PFSK-1 (cell line): ENCODE measurements around the gene RUSC1.

Experiments used
- FOXP2 ChIP-seq: optimal IDR thresholded peaks from 2 replicates; pipeline ENCODE3; 2011; ENCODE audit warnings: borderline replicate concordance, control low read depth, inconsistent platforms; ENCODE audit not compliant: insufficient read depth; ENCODE audit errors: extremely low read length, extremely low read depth
- POLR2AphosphoS5 ChIP-seq: IDR thresholded peaks from 2 replicates; pipeline ENCODE4 v1.6.1; 2012; ENCODE audit warnings: low read depth, mild to moderate bottlenecking, control low read depth, low read length, moderate library complexity
- SIN3A ChIP-seq: IDR thresholded peaks from 2 replicates; pipeline ENCODE4 v1.6.1; 2012; ENCODE audit warnings: mild to moderate bottlenecking, low read length, moderate library complexity, borderline replicate concordance; ENCODE audit not compliant: insufficient read depth
- TAF1 ChIP-seq: IDR thresholded peaks from 2 replicates; pipeline ENCODE4 v1.6.1; 2012; ENCODE audit warnings: low read length, control low read depth, borderline replicate concordance; ENCODE audit not compliant: insufficient read depth
- TF ChIP-seq, protein P1 (sequence below), 2 experiments: IDR thresholded peaks; 2 replicates each; pipeline versions ENCODE4 v1.6.1 to v1.8.0; 2011 to 2012; ENCODE audit warnings: low read depth in 2 of 2, low read length in 2 of 2, control low read depth in 1 of 2, inconsistent platforms in 1 of 2, mild to moderate bottlenecking in 1 of 2, moderate library complexity in 1 of 2; ENCODE audit not compliant: insufficient read depth in 1 of 2

RUSC1 gene

GRCh38 chr1:155285063-155285462, 35.6 kb upstream of the RUSC1 start:
- TF ChIP-seq TAF1 (no peak), POLR2AphosphoS5 (no peak), FOXP2 (no peak), SIN3A (no peak)
- TF ChIP-seq, protein P1, sequence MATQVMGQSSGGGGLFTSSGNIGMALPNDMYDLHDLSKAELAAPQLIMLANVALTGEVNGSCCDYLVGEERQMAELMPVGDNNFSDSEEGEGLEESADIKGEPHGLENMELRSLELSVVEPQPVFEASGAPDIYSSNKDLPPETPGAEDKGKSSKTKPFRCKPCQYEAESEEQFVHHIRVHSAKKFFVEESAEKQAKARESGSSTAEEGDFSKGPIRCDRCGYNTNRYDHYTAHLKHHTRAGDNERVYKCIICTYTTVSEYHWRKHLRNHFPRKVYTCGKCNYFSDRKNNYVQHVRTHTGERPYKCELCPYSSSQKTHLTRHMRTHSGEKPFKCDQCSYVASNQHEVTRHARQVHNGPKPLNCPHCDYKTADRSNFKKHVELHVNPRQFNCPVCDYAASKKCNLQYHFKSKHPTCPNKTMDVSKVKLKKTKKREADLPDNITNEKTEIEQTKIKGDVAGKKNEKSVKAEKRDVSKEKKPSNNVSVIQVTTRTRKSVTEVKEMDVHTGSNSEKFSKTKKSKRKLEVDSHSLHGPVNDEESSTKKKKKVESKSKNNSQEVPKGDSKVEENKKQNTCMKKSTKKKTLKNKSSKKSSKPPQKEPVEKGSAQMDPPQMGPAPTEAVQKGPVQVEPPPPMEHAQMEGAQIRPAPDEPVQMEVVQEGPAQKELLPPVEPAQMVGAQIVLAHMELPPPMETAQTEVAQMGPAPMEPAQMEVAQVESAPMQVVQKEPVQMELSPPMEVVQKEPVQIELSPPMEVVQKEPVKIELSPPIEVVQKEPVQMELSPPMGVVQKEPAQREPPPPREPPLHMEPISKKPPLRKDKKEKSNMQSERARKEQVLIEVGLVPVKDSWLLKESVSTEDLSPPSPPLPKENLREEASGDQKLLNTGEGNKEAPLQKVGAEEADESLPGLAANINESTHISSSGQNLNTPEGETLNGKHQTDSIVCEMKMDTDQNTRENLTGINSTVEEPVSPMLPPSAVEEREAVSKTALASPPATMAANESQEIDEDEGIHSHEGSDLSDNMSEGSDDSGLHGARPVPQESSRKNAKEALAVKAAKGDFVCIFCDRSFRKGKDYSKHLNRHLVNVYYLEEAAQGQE (IDR thresholded peaks at IDR 0.05; ENCODE audit: insufficient read depth in 1 of 2, low read depth in 2 of 2, low read length in 2 of 2): no peak

- TF ChIP-seq TAF1: no peak
- TF ChIP-seq FOXP2: no peak
- TF ChIP-seq, protein P1 (IDR thresholded peaks at IDR 0.05; ENCODE audit: insufficient read depth in 1 of 2, low read depth in 2 of 2, low read length in 2 of 2): no peak
- no peak for TF ChIP-seq SIN3A
- TF ChIP-seq POLR2AphosphoS5: no peak
Measured at GRCh38 chr1:155285631-155286044, 35.1 kb upstream of the RUSC1 start.

GRCh38 chr1:155286544-155286943, 34.1 kb upstream of the RUSC1 start:
- no peak for TF ChIP-seq POLR2AphosphoS5
- TF ChIP-seq, protein P1 (IDR thresholded peaks at IDR 0.05; ENCODE audit: insufficient read depth in 1 of 2, low read depth in 2 of 2, low read length in 2 of 2): no peak
- TF ChIP-seq FOXP2: no peak
- no peak for TF ChIP-seq TAF1
- no peak for TF ChIP-seq SIN3A

- no peak for TF ChIP-seq FOXP2
- TF ChIP-seq SIN3A: no peak
- no peak for TF ChIP-seq TAF1
- TF ChIP-seq, protein P1 (IDR thresholded peaks at IDR 0.05; ENCODE audit: insufficient read depth in 1 of 2, low read depth in 2 of 2, low read length in 2 of 2): no peak
- no peak for TF ChIP-seq POLR2AphosphoS5
Measured at GRCh38 chr1:155287987-155288543, 32.6 kb upstream of the RUSC1 start.
